NCI-H2227 (cell line): Measurements from ENCODE around the gene MPND.
A peak's percentile ranks its signal among the peaks of the same experiment; 100 is the strongest.

Experiments used
- DNase-seq: peaks from one replicate; lab custom pipeline; 2025; ENCODE audit not compliant: unreplicated experiment; lab: John Stamatoyannopoulos, UW

The MPND gene

GRCh38 chr19:4400135-4400936 lies 57.0 kb downstream of the MPND start, which contains the start of gene SH3GL1:
TSS of gene SH3GL1 (minus strand) at chr19:4400547. CDS start at chr19:4400368, 179 bp downstream.
- DNase-seq: peak; percentile 92

DNA sequence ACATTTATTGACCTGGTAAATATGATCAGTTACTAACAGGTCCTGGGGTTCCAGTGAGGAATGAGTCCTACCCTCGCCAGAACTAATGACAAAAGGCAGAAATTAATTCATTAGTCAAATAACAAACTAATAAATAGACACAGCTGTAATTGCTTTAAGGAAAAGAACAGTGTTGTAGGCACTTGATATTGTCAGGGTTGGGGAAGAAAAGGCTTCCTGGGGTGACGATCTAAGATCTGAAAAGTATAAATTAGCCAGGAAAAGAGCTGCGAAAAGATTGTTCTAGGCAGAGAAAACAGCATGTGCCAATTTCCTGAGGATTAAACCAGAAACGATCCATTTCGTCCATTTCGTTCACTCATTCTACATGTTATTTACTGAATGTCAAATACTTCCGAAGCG lies 58.4 kb downstream of the MPND start:
- no peak for DNase-seq

GRCh38 chr19:4402171-4403004 lies 59.0 kb downstream of the MPND start, which contains the start of gene CHAF1A:
TSS of gene CHAF1A (plus strand) at chr19:4402640. CDS start at chr19:4402763, 123 bp downstream.
- DNase-seq: peak; percentile 98

- DNase-seq: no peak
Measured at GRCh38 chr19:4403005-4403761, 59.8 kb downstream of the MPND start.

DNA sequence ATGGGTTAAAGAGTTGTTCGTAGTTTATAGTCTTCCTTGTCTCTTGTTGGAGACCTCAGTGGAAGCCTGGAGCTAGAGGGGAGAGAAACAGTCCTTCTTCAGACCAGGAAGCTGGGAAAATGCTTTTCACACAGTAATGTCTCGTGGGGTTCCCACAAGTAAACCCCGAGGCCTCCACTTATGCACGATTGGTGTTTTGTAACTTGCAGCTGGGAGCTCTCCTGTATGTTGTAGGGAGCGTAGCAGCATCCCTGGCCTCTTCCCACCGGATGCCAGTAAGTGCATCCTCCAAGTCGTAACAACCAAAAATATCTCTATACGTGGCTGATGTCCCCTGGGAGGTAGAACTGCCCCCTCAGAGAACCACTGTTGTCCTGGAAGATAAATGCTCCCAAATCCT lies 62.6 kb downstream of the MPND start:
- no peak for DNase-seq

DNA sequence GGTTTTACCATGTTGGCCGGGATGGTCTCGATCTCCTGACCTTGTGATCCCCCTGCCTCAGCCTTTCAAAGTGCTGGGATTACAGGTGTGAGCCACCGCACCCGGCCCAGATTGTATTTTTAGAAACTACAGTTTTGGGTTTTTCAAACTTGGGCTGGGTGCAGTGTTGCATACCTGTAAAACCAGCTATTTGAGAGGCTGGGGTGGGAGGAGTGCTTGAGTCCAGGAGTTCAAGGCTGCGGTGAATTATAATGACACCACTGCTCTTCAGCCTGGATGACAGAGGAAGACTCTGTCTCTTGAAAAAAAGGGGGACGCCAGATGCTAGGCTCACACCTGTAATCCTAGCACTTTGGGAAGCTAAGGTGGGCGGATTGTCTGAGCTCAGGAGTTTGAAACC lies 63.3 kb downstream of the MPND start:
- no peak for DNase-seq

- DNase-seq: no peak
Measured at GRCh38 chr19:4409123-4409933, 66.0 kb downstream of the MPND start.
